Endodermal cell (in vitro differentiated cells): ENCODE data around the gene PRELP. TPM values are rescaled to one million over a fixed set of nuclear protein-coding genes. Genes with fewer than 3 reads are reported as not detected.

ENCODE experiments used
- DNase-seq: peaks from one replicate; pipeline ENCODE4 v3.0.0-alpha.2; 2017
- H3K27ac ChIP-seq: 2 replicates; pipeline ENCODE4 v1.5.1; 2013; ENCODE audit warnings: mild to moderate bottlenecking, low read depth, low read length, moderate library complexity
- H3K27me3 ChIP-seq: 2 replicates; pipeline ENCODE4 v1.6.1; 2013; ENCODE audit warnings: mild to moderate bottlenecking, low read length, moderate library complexity; ENCODE audit not compliant: insufficient read depth, control insufficient read depth, poor library complexity, severe bottlenecking
- H3K36me3 ChIP-seq: 2 replicates; pipeline ENCODE4 v1.7.0; 2013; ENCODE audit warnings: mild to moderate bottlenecking, low read length, moderate library complexity; ENCODE audit not compliant: control insufficient read depth, insufficient read depth
- H3K4me1 ChIP-seq: one replicate; pipeline ENCODE4 v1.7.0; 2013; ENCODE audit warnings: low read length; ENCODE audit not compliant: control insufficient read depth, insufficient read depth
- H3K4me3 ChIP-seq: 2 replicates; pipeline ENCODE4 v1.5.1; 2013; ENCODE audit warnings: mild to moderate bottlenecking, low read length, moderate library complexity
- H3K9ac ChIP-seq: 2 replicates; pipeline ENCODE4 v1.6.1; 2013; ENCODE audit warnings: mild to moderate bottlenecking, low read length, moderate library complexity; ENCODE audit not compliant: poor library complexity, severe bottlenecking; ENCODE audit errors: extremely low read depth
- H3K9me3 ChIP-seq: 2 replicates; pipeline ENCODE4 v1.6.1; 2013; ENCODE audit warnings: mild to moderate bottlenecking, low read length, moderate library complexity; ENCODE audit not compliant: control insufficient read depth
- H3K27ac Mint-ChIP-seq: 2 replicates; pipeline ENCODE4 v1.8.0; 2020; ENCODE audit warnings: mixed read lengths
- H3K27me3 Mint-ChIP-seq: 2 replicates; pipeline ENCODE4 v1.8.0; 2021; ENCODE audit warnings: mild to moderate bottlenecking, mixed read lengths; ENCODE audit not compliant: insufficient read depth
- H3K36me3 Mint-ChIP-seq: 2 replicates; pipeline ENCODE4 v1.8.0; 2020; ENCODE audit warnings: low read depth, mixed read lengths
- H3K4me1 Mint-ChIP-seq: 2 replicates; pipeline ENCODE4 v1.8.0; 2020; ENCODE audit warnings: mixed read lengths
- H3K4me3 Mint-ChIP-seq: 2 replicates; pipeline ENCODE4 v1.8.0; 2020; ENCODE audit warnings: mild to moderate bottlenecking, moderate library complexity, mixed read lengths
- H3K9me3 Mint-ChIP-seq: 2 replicates; pipeline ENCODE4 v1.8.0; 2020; ENCODE audit warnings: mild to moderate bottlenecking, mixed read lengths
- CTCF ChIP-seq: fragments of 200-600 bp; sonication (generic); conservative IDR thresholded peaks from 2 replicates; pipeline ENCODE4 v1.5.0; 2021; ENCODE audit warnings: antibody characterized with exemption, mild to moderate bottlenecking
- WGBS, 2 experiments: methylation state at CpG; one replicate each; pipeline versions ENCODE4 v1.1.5 to v1.1.7; 2013; ENCODE audit warnings: missing lambda C conversion rate in 2 of 2, mixed read lengths in 1 of 2; ENCODE audit not compliant: insufficient coverage in 1 of 2, insufficient read length in 1 of 2; 5-methylcytosine and 5-hydroxymethylcytosine counted together
- total RNA-seq, 2 donors: library from RNA; stranded (reverse); fragmentation: NEBNext Ultra II Directional in 1 of 2; extraction: Animal tissue kit (Norgen Biotek cat#: 25700) in 1 of 2; gene quantifications; 2 replicates in 1 of 2; 3 replicates in 1 of 2; pipeline ENCODE4 v1.2.1, GENCODE V29; 2021

The PRELP gene
- total RNA-seq, 2 donors from 2014 or later = 0.66 to 3.9 TPM

DNA sequence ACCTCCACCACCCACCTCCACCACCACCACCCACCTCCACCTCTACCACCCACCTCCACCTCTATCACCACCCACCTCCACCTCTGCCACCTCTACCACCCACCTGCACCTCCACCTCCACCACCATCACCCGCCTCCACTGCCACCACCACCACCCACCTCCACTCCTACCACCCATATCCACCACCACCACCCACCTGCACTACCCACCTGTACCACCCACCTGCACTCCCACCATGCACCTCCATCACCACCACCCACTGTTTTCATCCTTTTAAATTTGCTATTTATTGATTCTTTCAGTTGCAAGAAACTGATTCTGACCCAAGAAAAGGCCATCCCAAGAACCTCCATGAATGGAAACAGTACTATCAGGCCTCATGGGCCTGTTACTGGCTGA lies 24.7 kb downstream of the PRELP start:
- Histone ChIP-seq H3K9ac (no peak overlapping the region), H3K4me3 (no peak overlapping the region), H3K27me3 (peaks cover 8% of the 10 kb centered on the region), H3K36me3 (no peaks in the 10 kb centered on the region), H3K9me3 (no peaks in the 10 kb centered on the region), H3K4me1 (no peaks in the 10 kb centered on the region), H3K27ac (no peak overlapping the region)
- no peak for TF ChIP-seq CTCF
- Mint-ChIP-seq H3K4me3 (no peak overlapping the region), H3K27me3 (peaks cover 10% of the 10 kb centered on the region), H3K4me1 (peaks cover 4% of the 10 kb centered on the region), H3K36me3 (no peaks in the 10 kb centered on the region), H3K27ac (no peak overlapping the region), H3K9me3 (no peaks in the 10 kb centered on the region)
- DNase-seq = no peak
- 100% methylated on average over 1 of the region's 1 CpG for WGBS, 2 experiments

DNA sequence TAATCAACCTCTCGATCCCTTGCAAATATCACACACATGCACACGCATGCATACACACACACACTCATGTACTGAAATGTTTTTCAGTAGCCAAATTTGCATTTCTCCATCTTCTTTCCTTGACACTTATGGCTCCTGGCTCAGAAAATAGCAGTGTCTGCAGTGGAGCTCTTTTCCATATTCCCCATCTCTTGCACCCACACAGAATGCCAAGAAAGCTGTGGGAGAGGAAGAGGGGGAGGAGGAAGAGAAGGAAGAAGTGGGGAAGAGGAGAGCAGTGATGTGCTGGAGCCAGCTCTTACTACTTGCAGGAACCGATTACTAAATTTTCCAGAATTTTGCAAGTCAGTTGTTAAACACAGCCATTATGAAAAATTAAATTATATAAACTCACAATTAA lies 28.2 kb downstream of the PRELP start:
- Histone ChIP-seq H3K9ac (no peak overlapping the region), H3K4me1 (peaks cover 4% of the 10 kb centered on the region), H3K27me3 (peaks cover 8% of the 10 kb centered on the region), H3K36me3 (no peaks in the 10 kb centered on the region), H3K27ac (no peak overlapping the region), H3K4me3 (no peak overlapping the region), H3K9me3 (no peaks in the 10 kb centered on the region)
- H3K9me3 Mint-ChIP-seq = no peaks in the 10 kb centered on the region
- H3K4me1 Mint-ChIP-seq = peaks cover 17% of the 10 kb centered on the region
- DNase-seq = no peak
- WGBS, 2 experiments = 90 to 94% methylated on average over 2 of the region's 3 CpGs
- no peaks in the 10 kb centered on the region for H3K36me3 Mint-ChIP-seq
- H3K4me3 Mint-ChIP-seq = no peak overlapping the region
- H3K27me3 Mint-ChIP-seq = peaks cover 8% of the 10 kb centered on the region
- H3K27ac Mint-ChIP-seq = no peak overlapping the region
- no peak for TF ChIP-seq CTCF

DNA sequence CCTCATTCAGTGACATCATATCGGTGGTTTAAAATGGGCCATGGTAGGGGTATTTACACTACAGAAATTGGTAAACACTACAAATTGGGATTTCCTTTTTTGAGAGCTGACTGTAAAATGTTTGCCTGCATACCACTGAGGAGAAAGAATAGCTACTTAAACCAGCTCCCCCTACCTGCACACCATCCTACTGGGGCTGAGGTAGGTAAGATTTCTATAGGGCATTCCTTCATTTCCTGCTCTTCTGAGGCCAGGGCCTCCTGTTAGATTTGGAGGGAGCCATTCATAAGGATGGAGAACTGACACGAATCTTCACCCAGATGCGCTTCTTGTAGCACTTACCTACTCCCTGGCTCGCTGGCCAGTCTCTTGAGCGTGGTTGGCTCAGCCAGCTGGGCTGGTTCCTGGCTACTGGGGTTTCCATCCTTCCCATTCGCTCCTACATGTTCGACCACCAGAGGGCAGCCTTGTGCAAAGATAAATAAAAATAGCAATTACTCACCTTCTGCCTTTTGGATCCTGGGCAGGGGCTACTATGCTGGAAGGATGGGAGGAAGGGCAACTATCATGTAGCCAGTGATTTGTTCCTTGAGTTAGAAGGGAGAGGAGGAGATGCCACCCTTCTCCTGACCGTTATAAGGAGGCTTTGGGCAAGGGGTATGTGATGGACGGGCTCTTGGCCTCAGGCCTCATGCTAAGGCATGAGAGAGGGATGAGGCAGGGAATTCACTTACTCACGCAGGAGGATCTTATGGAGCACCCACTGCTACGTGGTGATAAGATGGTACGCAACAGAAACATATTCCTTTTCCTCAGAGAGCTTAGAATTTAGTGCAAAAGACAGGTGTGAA lies 29.0 kb downstream of the PRELP start:
- Histone ChIP-seq H3K27ac (no peak overlapping the region), H3K36me3 (no peaks in the 10 kb centered on the region), H3K4me3 (no peak overlapping the region), H3K4me1 (peaks cover 7% of the 10 kb centered on the region), H3K9ac (no peak overlapping the region), H3K9me3 (no peaks in the 10 kb centered on the region), H3K27me3 (peaks cover 8% of the 10 kb centered on the region)
- peak; percentile 93 for TF ChIP-seq CTCF
- peak; percentile 96 for DNase-seq
- H3K27ac Mint-ChIP-seq = no peak overlapping the region
- no peaks in the 10 kb centered on the region for H3K36me3 Mint-ChIP-seq
- peaks cover 23% of the 10 kb centered on the region for H3K4me1 Mint-ChIP-seq
- 13 to 41% methylated on average over 4 to 12 of the region's 12 CpGs for WGBS, 2 experiments
- H3K4me3 Mint-ChIP-seq = no peak overlapping the region
- peaks cover 8% of the 10 kb centered on the region for H3K27me3 Mint-ChIP-seq
- H3K9me3 Mint-ChIP-seq = no peaks in the 10 kb centered on the region
